ENCODE data around the gene OTUD7B. TPM values are rescaled to one million over a fixed set of nuclear protein-coding genes. Genes with fewer than 3 reads are reported as not detected.

Gene OTUD7B
- total RNA-seq, 1 donor, result 18.5 TPM

- Histone ChIP-seq H3K27me3 (ENCODE audit: insufficient read depth, low read length) (no peaks in the 10 kb centered on the region), H3K36me3 (ENCODE audit: insufficient read depth, low read length) (no peaks in the 10 kb centered on the region), H2AFZ (ENCODE audit: low read length) (no peak overlapping the region), H3K4me3 (ENCODE audit: insufficient read depth, low read length) (no peak overlapping the region), H4K20me1 (ENCODE audit: insufficient read depth, low read length) (no peaks in the 10 kb centered on the region), H3K27ac (ENCODE audit: low read depth, low read length) (no peak overlapping the region), H3K4me2 (ENCODE audit: insufficient read depth, low read length) (no peak overlapping the region), H3K79me2 (ENCODE audit: insufficient read depth, low read length) (no peaks in the 10 kb centered on the region), H3K9me3 (ENCODE audit: low read depth, low read length) (no peaks in the 10 kb centered on the region), H3K4me1 (ENCODE audit: insufficient read depth, low read length) (peaks cover 6% of the 10 kb centered on the region)
- DNase-seq (ENCODE audit: insufficient read length, low spot score, missing footprints), result no peak
- TF ChIP-seq, protein P1, sequence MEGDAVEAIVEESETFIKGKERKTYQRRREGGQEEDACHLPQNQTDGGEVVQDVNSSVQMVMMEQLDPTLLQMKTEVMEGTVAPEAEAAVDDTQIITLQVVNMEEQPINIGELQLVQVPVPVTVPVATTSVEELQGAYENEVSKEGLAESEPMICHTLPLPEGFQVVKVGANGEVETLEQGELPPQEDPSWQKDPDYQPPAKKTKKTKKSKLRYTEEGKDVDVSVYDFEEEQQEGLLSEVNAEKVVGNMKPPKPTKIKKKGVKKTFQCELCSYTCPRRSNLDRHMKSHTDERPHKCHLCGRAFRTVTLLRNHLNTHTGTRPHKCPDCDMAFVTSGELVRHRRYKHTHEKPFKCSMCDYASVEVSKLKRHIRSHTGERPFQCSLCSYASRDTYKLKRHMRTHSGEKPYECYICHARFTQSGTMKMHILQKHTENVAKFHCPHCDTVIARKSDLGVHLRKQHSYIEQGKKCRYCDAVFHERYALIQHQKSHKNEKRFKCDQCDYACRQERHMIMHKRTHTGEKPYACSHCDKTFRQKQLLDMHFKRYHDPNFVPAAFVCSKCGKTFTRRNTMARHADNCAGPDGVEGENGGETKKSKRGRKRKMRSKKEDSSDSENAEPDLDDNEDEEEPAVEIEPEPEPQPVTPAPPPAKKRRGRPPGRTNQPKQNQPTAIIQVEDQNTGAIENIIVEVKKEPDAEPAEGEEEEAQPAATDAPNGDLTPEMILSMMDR (IDR thresholded peaks at IDR 0.05; ENCODE audit: extremely low read depth, low read depth, low read length), result no peak
Observed at GRCh38 chr1:150020711-150021110, 10.2 kb upstream of the OTUD7B start.

GRCh38 chr1:150018165-150018564 lies 7.6 kb upstream of the OTUD7B start:
- no peak overlapping the region for H3K4me2 ChIP-seq (ENCODE audit: insufficient read depth, low read length)
- peaks cover 6% of the 10 kb centered on the region for H3K4me1 ChIP-seq (ENCODE audit: insufficient read depth, low read length)
- no peak overlapping the region for H3K27ac ChIP-seq (ENCODE audit: low read depth, low read length)
- H3K9me3 ChIP-seq (ENCODE audit: low read depth, low read length), result no peaks in the 10 kb centered on the region
- no peaks in the 10 kb centered on the region for H4K20me1 ChIP-seq (ENCODE audit: insufficient read depth, low read length)
- H2AFZ ChIP-seq (ENCODE audit: low read length), result no peak overlapping the region
- H3K36me3 ChIP-seq (ENCODE audit: insufficient read depth, low read length), result no peaks in the 10 kb centered on the region
- TF ChIP-seq, protein P1 (IDR thresholded peaks at IDR 0.05; ENCODE audit: extremely low read depth, low read depth, low read length), result no peak
- peak; percentile 3 for DNase-seq (ENCODE audit: insufficient read length, low spot score, missing footprints)
- H3K4me3 ChIP-seq (ENCODE audit: insufficient read depth, low read length), result no peak overlapping the region
- H3K79me2 ChIP-seq (ENCODE audit: insufficient read depth, low read length), result no peaks in the 10 kb centered on the region
- H3K27me3 ChIP-seq (ENCODE audit: insufficient read depth, low read length), result no peaks in the 10 kb centered on the region

GRCh38 chr1:150017206-150017750 lies 6.8 kb upstream of the OTUD7B start:
- Histone ChIP-seq H3K9me3 (ENCODE audit: low read depth, low read length) (no peaks in the 10 kb centered on the region), H3K4me1 (ENCODE audit: insufficient read depth, low read length) (peaks cover 15% of the 10 kb centered on the region), H3K27me3 (ENCODE audit: insufficient read depth, low read length) (no peaks in the 10 kb centered on the region), H2AFZ (ENCODE audit: low read length) (no peak overlapping the region), H3K27ac (ENCODE audit: low read depth, low read length) (no peak overlapping the region), H3K36me3 (ENCODE audit: insufficient read depth, low read length) (no peaks in the 10 kb centered on the region), H4K20me1 (ENCODE audit: insufficient read depth, low read length) (no peaks in the 10 kb centered on the region), H3K4me3 (ENCODE audit: insufficient read depth, low read length) (no peak overlapping the region), H3K4me2 (ENCODE audit: insufficient read depth, low read length) (no peak overlapping the region), H3K79me2 (ENCODE audit: insufficient read depth, low read length) (no peaks in the 10 kb centered on the region)
- TF ChIP-seq, protein P1 (IDR thresholded peaks at IDR 0.05; ENCODE audit: extremely low read depth, low read depth, low read length), result no peak
- DNase-seq (ENCODE audit: insufficient read length, low spot score, missing footprints), result no peak

DNA sequence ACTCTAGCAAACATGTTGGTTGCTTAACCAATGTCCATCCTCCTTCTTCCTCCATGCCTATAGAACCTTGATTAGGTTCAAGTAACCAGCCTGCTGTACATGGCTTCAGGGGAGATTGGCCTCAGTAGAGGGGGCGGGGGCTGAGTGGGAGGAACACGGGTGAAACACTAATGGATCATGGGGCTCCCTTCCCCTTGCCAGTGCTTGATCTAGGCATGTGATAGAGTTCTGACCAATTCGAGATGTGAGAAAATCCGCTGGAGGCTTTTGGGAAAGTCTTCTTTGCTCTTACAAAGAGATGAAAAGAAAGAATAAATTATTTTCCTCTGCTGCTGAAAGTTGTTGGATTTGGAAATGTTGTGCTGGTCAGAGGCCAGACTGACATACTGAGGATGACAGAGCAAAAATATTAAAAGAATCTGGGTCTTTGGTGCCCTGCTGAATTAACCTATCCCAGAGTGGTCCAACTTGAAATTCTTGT lies 5.2 kb upstream of the OTUD7B start:
- H3K79me2 ChIP-seq (ENCODE audit: insufficient read depth, low read length), result no peaks in the 10 kb centered on the region

More for the DNA sequence above, 5.2 kb upstream of the OTUD7B start:
- Histone ChIP-seq H3K36me3 (ENCODE audit: insufficient read depth, low read length) (no peaks in the 10 kb centered on the region), H3K27me3 (ENCODE audit: insufficient read depth, low read length) (no peaks in the 10 kb centered on the region), H2AFZ (ENCODE audit: low read length) (peak overlapping the region; percentile 13), H3K4me2 (ENCODE audit: insufficient read depth, low read length) (no peak overlapping the region), H4K20me1 (ENCODE audit: insufficient read depth, low read length) (no peaks in the 10 kb centered on the region), H3K9me3 (ENCODE audit: low read depth, low read length) (no peaks in the 10 kb centered on the region), H3K4me3 (ENCODE audit: insufficient read depth, low read length) (no peak overlapping the region), H3K4me1 (ENCODE audit: insufficient read depth, low read length) (peaks cover 17% of the 10 kb centered on the region), H3K27ac (ENCODE audit: low read depth, low read length) (no peak overlapping the region)
- TF ChIP-seq, protein P1 (IDR thresholded peaks at IDR 0.05; ENCODE audit: extremely low read depth, low read depth, low read length), result no peak
- DNase-seq (ENCODE audit: insufficient read length, low spot score, missing footprints), result no peak
